IPS DF 4.7 (cell line): ENCODE measurements around the gene AFAP1L1.

Source experiments
- DNase-seq: peaks from one replicate; pipeline ENCODE4 v3.0.0-alpha.2; 2013; ENCODE audit warnings: low spot score; ENCODE audit errors: extremely low read depth

AFAP1L1 gene

GRCh38 chr5:149372076-149372795 is 100.6 kb downstream of the AFAP1L1 start:
- DNase-seq = no peak

GRCh38 chr5:149372932-149373331 is 101.3 kb downstream of the AFAP1L1 start:
- DNase-seq = no peak

- no peak for DNase-seq
Measured at GRCh38 chr5:149374303-149374702, 102.6 kb downstream of the AFAP1L1 start.

DNA sequence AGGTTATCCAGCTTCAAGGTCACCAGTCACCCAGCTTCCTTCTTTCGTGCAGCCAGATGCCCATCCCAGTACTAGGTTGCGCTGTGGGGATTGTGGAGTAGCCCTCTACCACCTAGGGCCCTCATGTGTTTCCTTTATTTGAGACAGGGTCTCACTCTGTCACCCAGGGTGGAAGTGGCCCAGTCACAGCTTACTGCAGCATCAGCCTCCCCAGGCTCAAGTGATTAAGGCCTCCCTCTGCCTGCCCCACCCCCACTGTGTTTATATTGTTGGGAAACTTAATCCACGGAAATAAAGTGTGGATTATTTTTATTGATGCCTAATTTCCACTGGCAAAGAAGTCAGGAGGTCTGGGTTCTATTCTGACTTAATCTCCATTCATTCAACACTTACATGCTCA is 103.1 kb downstream of the AFAP1L1 start:
- no peak for DNase-seq

GRCh38 chr5:149375434-149375833 is 103.8 kb downstream of the AFAP1L1 start:
- no peak for DNase-seq

DNA sequence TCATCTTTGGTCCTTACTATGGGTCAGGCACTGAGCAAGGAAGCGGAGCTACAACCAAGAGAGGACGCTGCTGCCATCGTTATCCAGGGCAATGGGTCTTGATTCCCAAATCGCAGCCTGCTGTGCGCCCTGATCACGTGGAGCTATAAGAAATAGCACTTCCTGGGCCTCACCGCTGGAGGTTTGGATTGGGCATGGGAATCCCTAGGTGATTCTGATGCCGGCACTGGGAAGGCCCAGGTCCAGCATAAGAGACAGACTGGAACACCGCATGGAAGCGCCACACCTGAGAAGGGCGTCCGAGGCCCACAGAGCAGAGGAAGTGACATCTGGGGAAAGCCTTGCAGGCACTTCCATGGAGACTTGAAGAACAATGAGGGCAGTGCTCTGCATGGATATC is 104.4 kb downstream of the AFAP1L1 start:
- no peak for DNase-seq

- no peak for DNase-seq
Measured at GRCh38 chr5:149376711-149377447, 105.2 kb downstream of the AFAP1L1 start.

DNA sequence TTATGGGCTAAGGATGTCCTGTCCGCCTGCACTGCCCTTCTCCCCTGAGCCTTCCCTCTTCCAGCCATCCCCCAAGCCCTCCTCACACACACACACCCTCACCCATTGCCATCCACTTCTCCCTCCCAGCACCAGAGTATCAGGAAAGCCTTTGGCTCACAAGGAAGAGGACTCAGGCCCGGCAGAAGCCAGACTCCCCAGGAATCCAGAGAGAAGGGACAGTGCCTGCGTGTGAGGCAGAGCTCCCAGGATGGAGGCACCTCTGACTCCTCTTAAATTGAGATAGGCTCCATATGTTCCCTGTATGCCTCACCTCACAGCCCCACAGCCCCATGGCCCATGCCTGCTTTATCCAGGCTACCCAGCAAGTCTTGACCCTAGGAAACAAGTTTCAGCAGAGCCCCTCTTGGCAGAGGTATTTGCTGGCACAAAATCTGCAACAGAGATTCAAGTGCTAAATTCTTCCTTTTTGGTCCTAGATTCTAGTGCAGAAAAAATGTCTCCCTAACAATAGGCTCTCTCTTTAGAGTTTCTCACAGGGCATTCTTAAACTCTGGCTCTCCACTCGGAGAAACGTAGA is 106.7 kb downstream of the AFAP1L1 start:
- DNase-seq = no peak

- no peak for DNase-seq
Measured at GRCh38 chr5:149379177-149379761, 107.6 kb downstream of the AFAP1L1 start, which contains the start of gene IL17B. Gene IL17B, minus strand, starts transcription at chr5:149379292. Its CDS starts 67 bp downstream, at chr5:149379225.

DNA sequence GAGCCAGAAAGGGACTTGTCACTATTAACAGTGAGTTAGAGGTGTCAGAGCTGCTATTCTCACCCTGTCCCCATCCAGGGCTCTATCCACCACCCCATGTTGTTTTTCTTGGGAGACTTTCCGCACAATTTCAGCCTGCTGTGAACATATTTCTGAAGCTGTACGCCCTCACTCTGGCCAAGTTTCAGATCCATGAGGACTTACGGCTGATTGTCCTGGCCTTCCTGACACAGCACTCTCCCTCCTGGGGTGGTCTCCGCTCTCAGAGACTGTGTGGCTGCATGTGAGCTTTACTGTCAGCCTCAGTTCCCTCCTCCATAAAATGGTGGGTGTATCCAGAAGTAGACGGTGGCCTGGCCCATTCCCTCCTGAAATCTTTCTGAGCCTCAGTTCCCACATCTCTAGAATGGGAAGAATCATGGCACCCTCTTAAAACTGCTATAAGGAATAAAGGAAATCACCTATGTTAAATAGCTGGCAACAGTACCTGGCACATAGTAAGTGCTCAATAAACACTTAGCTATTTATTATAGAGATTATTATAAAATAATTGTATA is 108.2 kb downstream of the AFAP1L1 start:
- no peak for DNase-seq

DNA sequence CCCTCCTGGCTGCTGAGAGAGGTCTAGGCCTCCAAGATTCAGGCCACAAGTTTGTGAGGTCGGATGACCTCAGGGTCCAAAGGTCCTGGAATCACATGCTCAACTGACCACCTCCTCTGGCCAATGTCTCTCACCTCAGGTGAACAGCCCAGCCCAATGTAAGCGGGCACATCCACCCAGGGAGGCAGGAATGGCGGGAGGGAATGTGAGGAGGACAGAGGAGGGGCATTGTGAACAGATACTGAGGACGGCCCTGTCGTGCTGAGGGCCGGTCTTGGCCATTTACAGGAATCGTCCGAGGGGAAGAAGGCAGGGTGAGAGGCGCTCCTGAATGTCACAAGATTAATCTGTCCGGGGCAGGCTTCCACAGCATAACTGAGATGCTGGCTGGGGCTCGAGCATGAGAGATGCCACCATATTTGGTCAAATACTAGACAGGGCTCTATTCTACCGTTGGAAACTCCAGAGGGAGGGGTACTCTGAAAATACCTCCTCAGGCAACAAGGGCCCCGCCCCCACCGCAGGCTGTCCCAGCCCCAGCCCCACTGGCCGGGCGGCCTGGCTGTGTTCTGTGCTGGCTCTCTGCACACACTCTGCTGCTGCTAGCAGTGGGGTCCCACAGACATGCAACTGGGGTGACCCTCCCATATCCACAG is 108.9 kb downstream of the AFAP1L1 start:
- no peak for DNase-seq

DNA sequence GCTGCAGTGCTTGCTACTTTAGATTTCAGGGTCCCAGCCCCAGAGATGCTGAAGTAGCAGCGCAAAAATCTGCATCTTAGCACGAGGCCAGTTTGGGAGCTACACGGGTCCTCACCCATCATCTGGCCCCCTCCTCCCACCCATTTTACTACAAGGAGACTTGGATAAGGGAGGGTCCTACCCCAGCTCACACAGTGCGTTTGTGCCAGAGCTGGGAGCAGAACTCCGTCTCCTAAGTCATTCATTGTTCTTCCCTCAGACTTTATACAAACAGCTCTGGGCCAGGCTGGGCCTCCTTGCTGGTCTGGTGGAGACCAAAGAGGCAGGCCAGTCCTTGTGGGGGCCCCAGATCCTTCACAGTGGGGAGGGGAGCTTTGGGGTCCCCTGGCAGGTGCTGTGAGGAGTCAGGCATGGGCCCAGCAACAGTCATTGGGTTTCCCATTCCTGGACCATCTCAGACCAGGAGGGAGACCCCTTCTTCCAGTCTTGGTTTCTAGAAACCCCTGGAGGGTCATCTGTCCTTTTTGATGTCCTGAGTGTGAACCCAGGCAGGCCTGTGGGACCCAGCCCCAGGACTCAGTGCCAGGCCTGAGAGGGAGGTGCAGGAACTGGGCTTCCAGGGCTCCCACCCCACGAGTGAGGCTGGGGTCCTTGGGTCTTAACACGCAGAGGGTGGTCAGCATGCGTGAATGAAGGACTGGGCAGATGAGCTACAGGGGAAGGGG is 109.8 kb downstream of the AFAP1L1 start:
- no peak for DNase-seq

DNA sequence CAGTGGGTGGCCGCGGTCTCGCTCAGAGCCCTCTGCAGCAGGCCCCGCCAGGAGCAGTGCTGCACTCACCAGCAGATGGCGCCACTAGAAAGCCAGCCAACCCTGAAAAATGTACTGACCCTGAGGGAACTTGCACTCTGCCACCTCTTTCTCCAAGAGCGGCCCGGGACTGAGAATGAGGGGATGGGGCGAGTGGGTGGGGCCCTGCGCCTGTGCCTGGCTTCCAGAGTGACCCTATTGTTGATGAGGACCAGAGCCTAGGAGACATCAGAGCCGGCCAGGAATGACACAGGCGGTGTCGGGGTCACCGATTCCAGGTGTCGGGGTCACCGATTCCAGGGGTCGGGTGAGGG is 110.3 kb downstream of the AFAP1L1 start:
- peak; percentile 49 for DNase-seq

GRCh38 chr5:149382517-149383220 is 111.0 kb downstream of the AFAP1L1 start:
- DNase-seq = no peak

- DNase-seq = no peak
Measured at GRCh38 chr5:149383399-149383798, 111.7 kb downstream of the AFAP1L1 start.

DNA sequence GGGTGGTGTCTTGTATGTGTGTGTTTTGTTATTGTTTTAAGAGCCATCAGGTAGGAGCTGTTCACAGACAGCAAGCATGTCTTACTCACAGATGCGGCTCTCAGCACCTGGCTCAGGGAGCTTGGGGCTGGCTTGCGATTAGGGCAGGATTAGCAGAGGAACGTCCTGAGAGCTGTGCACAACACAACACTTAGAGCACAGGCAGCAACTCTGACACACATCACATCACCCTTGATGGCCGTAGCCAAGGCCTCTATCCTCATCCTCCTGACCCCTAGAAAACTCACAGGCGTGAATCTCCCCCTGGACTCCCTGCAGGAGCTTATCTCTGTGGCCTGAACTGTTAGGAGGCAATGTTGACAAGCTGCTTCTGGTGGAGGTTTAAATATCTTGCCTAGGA is 114.5 kb downstream of the AFAP1L1 start:
- DNase-seq = no peak

GRCh38 chr5:149387081-149387631 is 115.5 kb downstream of the AFAP1L1 start:
- DNase-seq = no peak

GRCh38 chr5:149387982-149388381 is 116.3 kb downstream of the AFAP1L1 start:
- no peak for DNase-seq

- DNase-seq = no peak
Measured at GRCh38 chr5:149388498-149389190, 117.0 kb downstream of the AFAP1L1 start.
